GM12872 (cell line): ENCODE results near the gene PRPF40B.

Experiments used
- CTCF ChIP-seq: IDR thresholded peaks from 3 replicates; pipeline ENCODE4 v1.5.1; 2011; ENCODE audit warnings: low read depth, mild to moderate bottlenecking, low read length, moderate library complexity; ENCODE audit not compliant: insufficient read depth

The PRPF40B gene

GRCh38 chr12:49583366-49584094 lies 39.8 kb upstream of the PRPF40B start:
- no peak for TF ChIP-seq CTCF

DNA sequence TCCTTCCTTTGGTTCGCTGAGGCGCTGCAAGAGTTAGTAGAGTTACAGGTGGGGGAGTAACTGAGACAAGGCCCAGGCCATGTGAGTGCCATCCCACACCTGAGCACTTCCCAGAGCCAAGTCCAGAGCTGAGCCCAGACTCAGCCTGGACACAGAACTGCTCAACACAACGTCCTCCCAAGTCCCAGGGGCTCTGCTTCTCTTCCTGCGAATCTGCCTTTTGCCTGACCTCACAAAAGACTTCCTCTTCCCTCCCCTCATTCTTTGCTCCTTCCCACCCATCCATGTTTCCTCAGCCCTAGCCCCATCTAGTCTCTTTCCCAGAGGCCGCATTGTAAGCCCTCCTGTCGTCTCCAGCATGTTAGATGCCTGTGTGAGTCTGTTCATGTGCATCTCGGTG lies 38.8 kb upstream of the PRPF40B start:
- no peak for TF ChIP-seq CTCF

DNA sequence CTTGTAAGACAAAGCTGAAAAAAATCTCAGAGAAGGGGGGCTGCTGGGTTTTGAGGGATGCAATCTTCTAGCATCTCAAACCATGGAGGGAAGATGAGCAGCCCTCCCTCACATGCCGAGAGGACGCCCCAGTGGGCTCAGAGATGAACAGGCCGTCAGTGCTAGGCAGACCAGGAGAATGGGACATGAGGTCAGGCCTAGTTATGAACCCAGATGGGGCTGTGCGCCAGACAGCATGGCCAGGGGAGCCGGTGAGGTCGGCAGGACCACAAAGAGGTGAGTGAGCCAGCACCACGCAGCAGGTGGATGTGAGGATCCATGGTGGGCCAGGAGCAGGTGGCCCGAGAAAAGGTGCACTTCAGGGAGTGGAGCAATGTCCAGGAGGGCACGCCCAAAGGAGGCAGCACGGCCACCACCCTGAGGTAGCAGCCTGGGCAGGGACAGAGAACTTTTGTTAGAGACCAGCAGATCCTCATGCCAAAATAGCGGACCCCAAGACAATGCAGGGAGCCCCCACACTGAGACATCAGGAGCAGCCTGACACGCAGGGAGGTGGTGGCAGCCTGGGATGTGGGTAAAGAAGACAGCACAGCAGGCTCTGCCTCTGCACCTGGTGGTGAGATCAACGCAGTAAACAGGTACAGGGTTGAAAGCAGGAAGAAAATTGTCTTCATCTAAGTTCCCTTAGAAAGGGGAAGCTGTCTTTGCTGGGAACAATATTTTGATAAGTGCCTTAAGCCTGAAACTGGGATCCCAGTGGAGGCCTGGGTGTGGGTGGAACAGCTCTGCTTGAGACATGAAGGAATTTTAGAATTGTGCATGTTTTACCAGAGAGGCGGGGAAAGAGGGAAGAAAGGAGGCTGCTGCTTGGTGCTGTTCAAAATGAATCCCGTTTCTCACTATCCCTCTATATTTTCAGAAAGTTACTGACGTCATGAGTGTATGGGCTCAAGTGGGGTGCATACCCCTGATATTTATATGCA lies 37.6 kb upstream of the PRPF40B start:
- no peak for TF ChIP-seq CTCF

GRCh38 chr12:49587174-49587908 lies 36.0 kb upstream of the PRPF40B start:
- TF ChIP-seq CTCF: no peak

DNA sequence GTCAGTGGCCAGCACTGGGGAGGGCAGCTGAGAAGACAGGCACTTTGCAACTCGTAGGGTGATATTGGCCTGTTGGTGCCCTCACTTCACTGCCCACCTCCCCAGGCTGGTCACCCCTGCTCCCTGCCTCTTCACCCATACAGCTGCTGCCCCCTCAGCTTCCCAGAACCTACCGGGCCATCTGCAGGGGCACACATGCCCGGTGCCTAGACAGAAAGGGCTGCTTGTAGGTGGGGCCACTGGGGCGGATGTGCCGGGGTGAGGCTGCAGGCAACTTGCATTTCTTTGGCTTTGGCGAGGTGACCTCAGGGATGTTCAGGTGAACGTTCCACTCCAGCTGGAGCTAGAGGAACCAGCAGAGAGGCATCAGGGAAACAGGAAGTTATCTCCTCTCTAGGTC lies 35.1 kb upstream of the PRPF40B start:
- no peak for TF ChIP-seq CTCF

GRCh38 chr12:49588721-49589516 lies 34.4 kb upstream of the PRPF40B start:
- no peak for TF ChIP-seq CTCF

- TF ChIP-seq CTCF: no peak
These were observed 24.8 kb upstream of the PRPF40B start for GRCh38 chr12:49598527-49598926.
